ENCODE results near the gene GRAP2.

The GRAP2 gene

DNA sequence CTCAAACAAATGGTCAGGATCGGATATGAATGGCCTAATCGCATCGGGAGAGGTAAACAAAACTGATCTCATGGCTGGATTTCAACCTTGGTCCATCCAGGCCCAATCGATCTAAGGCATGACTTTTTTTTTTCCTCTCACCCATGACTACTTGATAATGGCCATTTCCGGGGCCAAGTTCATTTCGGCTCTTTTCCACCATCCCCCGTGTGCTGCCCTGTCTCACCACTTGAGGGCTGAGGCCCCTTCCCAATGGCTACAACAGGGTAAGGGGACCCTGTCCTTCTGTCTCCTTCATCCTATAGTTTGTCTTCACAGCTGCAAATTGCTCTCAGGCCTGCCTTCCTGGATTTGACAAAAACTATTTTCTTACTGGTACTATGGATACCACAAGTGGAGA, 26.7 kb downstream of the GRAP2 start:
- Histone ChIP-seq H3K4me1 (ENCODE audit: control insufficient read depth, low read depth, low read length) (no peaks in the 10 kb centered on the region), H4K5ac (ENCODE audit: low read length) (no peak overlapping the region), H3K23ac (ENCODE audit: low read length) (no peak overlapping the region), H3K4me3 (ENCODE audit: low read length) (no peak overlapping the region), H4K8ac (ENCODE audit: low read depth, low read length) (no peak overlapping the region), H3K27ac (ENCODE audit: low read depth, low read length) (no peak overlapping the region), H3K56ac (ENCODE audit: low read length) (peak overlapping the region; percentile 6), H3K18ac (ENCODE audit: low read length) (no peak overlapping the region), H2BK120ac (ENCODE audit: low read depth, low read length) (no peak overlapping the region), H3K79me1 (ENCODE audit: low read length) (no peaks in the 10 kb centered on the region), H2BK15ac (replicated peaks; ENCODE audit: low read depth) (no peak overlapping the region), H3K36me3 (ENCODE audit: control insufficient read depth, insufficient read depth, low read length) (no peaks in the 10 kb centered on the region), H3K79me2 (ENCODE audit: control insufficient read depth, insufficient read depth, low read length) (no peaks in the 10 kb centered on the region), H3K4me2 (ENCODE audit: low read length) (no peak overlapping the region), H3K27me3 (ENCODE audit: insufficient read depth, low read length, poor library complexity) (no peaks in the 10 kb centered on the region), H3K9ac (ENCODE audit: low read length) (no peak overlapping the region), H2BK5ac (ENCODE audit: low read length) (no peak overlapping the region), H2AK5ac (ENCODE audit: low read length) (no peak overlapping the region), H3K4ac (ENCODE audit: low read depth, low read length) (no peak overlapping the region)
- whole genome bisulfite sequencing (ENCODE audit: extremely low coverage, insufficient coverage, low lambda C conversion rate) = no CpG with 5 or more reads among the region's 7 CpGs
- DNase-seq = peak; percentile 68

DNA sequence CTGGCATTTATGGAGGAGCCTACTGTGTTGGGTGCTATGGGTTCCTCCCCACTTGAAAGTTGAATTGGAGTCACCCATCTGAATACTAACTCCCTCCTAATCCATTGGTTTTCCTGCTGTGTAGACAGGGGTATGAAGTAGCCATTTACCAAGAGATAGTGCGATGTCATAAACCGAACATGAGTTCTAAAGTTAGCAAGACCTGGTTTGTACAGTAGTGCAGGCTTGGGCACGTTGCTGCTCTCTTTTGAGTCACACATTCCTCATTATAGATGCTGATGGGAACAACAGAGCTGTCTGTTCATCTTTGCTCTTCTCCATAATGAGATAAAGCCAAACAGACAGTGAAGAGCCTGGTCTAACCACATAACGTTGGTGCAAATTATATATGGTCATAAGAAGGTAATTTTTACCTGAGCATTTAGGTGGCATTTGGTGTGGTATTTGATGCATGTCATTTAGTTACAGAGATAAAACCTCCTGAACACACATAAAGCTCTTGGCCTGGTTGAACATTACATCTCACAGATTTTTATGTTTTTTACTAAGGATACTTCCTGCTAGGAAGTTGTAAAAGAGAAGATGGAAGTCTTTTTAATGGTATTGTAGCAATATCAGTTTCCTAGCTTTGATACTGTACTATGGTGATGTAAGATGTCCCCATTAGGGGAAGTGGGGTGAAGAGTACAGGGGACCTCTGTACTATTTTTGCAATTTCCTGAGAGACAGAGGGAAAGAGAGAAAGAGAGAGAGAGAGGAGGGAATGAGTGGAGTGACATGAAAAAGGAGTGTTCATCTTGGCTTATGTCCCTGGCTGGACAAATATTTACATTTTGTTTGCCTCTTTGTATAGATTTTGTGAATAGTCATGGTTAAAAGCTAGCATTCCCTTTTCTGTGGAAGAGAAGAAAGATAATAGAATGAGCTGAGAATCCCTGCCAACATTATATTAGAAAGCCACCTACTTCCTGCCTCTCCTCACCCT, 27.9 kb downstream of the GRAP2 start:
- no peak overlapping the region for H2BK120ac ChIP-seq (ENCODE audit: low read depth, low read length)
- DNase-seq = no peak
- H3K36me3 ChIP-seq (ENCODE audit: control insufficient read depth, insufficient read depth, low read length) = no peaks in the 10 kb centered on the region
- no peak overlapping the region for H4K8ac ChIP-seq (ENCODE audit: low read depth, low read length)
- no CpG with 5 or more reads among the region's 4 CpGs for WGBS (ENCODE audit: extremely low coverage, insufficient coverage, low lambda C conversion rate)
- H3K4me3 ChIP-seq (ENCODE audit: low read length) = no peak overlapping the region
- H3K4ac ChIP-seq (ENCODE audit: low read depth, low read length) = no peak overlapping the region
- H3K27me3 ChIP-seq (ENCODE audit: insufficient read depth, low read length, poor library complexity) = no peaks in the 10 kb centered on the region
- H3K9ac ChIP-seq (ENCODE audit: low read length) = no peak overlapping the region
- no peak overlapping the region for H2BK5ac ChIP-seq (ENCODE audit: low read length)
- H3K4me1 ChIP-seq (ENCODE audit: control insufficient read depth, low read depth, low read length) = no peaks in the 10 kb centered on the region
- H3K27ac ChIP-seq (ENCODE audit: low read depth, low read length) = no peak overlapping the region
- H4K5ac ChIP-seq (ENCODE audit: low read length) = no peak overlapping the region
- no peak overlapping the region for H3K4me2 ChIP-seq (ENCODE audit: low read length)
- H2BK15ac ChIP-seq (replicated peaks; ENCODE audit: low read depth) = no peak overlapping the region
- H2AK5ac ChIP-seq (ENCODE audit: low read length) = no peak overlapping the region
- H3K79me2 ChIP-seq (ENCODE audit: control insufficient read depth, insufficient read depth, low read length) = no peaks in the 10 kb centered on the region
- H3K18ac ChIP-seq (ENCODE audit: low read length) = no peak overlapping the region
- no peaks in the 10 kb centered on the region for H3K79me1 ChIP-seq (ENCODE audit: low read length)
- H3K23ac ChIP-seq (ENCODE audit: low read length) = no peak overlapping the region
- no peak overlapping the region for H3K56ac ChIP-seq (ENCODE audit: low read length)

DNA sequence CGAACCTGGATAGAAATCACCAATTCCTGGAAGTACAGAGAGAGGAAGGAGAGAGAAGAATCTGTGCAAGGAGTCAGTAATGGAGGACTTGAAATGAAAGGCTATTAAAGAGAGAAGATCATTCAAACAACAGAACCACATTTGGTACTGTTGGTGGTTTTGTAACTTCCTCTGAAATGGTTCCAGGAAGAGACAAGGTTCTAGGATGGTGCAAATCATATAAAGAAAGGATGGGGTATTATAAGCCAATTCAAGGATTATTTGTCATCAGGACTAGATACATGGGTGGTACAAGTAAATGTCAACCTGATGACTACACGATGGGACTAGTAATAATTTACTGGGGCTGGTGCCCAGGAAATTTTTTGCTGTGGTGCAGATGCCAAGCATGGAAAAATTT, 30.4 kb downstream of the GRAP2 start:
- no peak for DNase-seq
- H3K27ac ChIP-seq (ENCODE audit: low read depth, low read length) = no peak overlapping the region
- no peak overlapping the region for H3K4me2 ChIP-seq (ENCODE audit: low read length)
- WGBS (ENCODE audit: extremely low coverage, insufficient coverage, low lambda C conversion rate) = no CpG with 5 or more reads among the region's 2 CpGs
- no peak overlapping the region for H2BK5ac ChIP-seq (ENCODE audit: low read length)
- H3K79me1 ChIP-seq (ENCODE audit: low read length) = no peaks in the 10 kb centered on the region
- no peaks in the 10 kb centered on the region for H3K36me3 ChIP-seq (ENCODE audit: control insufficient read depth, insufficient read depth, low read length)
- H2BK120ac ChIP-seq (ENCODE audit: low read depth, low read length) = no peak overlapping the region
- no peak overlapping the region for H4K5ac ChIP-seq (ENCODE audit: low read length)
- H3K4ac ChIP-seq (ENCODE audit: low read depth, low read length) = no peak overlapping the region
- no peak overlapping the region for H2AK5ac ChIP-seq (ENCODE audit: low read length)
- no peak overlapping the region for H3K23ac ChIP-seq (ENCODE audit: low read length)
- no peak overlapping the region for H2BK15ac ChIP-seq (replicated peaks; ENCODE audit: low read depth)
- H4K8ac ChIP-seq (ENCODE audit: low read depth, low read length) = no peak overlapping the region
- no peaks in the 10 kb centered on the region for H3K27me3 ChIP-seq (ENCODE audit: insufficient read depth, low read length, poor library complexity)
- H3K4me3 ChIP-seq (ENCODE audit: low read length) = no peak overlapping the region
- no peak overlapping the region for H3K9ac ChIP-seq (ENCODE audit: low read length)
- H3K18ac ChIP-seq (ENCODE audit: low read length) = no peak overlapping the region
- no peaks in the 10 kb centered on the region for H3K4me1 ChIP-seq (ENCODE audit: control insufficient read depth, low read depth, low read length)
- H3K79me2 ChIP-seq (ENCODE audit: control insufficient read depth, insufficient read depth, low read length) = no peaks in the 10 kb centered on the region
- H3K56ac ChIP-seq (ENCODE audit: low read length) = no peak overlapping the region

DNA sequence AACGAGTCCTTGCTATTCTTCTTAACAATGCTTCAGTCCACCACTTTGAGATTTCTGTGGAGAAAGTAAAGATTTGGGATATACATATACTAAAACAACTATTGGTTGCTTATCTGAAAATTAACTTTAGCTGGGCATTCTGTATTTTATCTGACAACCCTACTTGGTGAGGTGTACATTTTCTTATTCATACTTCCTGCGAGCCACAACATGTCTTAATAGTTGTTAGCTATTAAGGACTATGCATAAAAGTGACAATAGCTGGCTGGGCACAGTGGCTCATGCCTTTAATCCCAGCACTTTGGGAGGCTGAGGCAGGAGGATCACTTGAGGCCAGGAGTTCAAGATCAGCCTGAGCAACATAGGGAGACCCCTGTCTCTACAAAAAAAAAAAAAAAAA, 31.3 kb downstream of the GRAP2 start:
- H3K23ac ChIP-seq (ENCODE audit: low read length) = no peak overlapping the region
- H2BK15ac ChIP-seq (replicated peaks; ENCODE audit: low read depth) = no peak overlapping the region
- H3K36me3 ChIP-seq (ENCODE audit: control insufficient read depth, insufficient read depth, low read length) = no peaks in the 10 kb centered on the region
- H3K79me2 ChIP-seq (ENCODE audit: control insufficient read depth, insufficient read depth, low read length) = no peaks in the 10 kb centered on the region
- DNase-seq = no peak
- H3K4me3 ChIP-seq (ENCODE audit: low read length) = no peak overlapping the region
- no peak overlapping the region for H2BK5ac ChIP-seq (ENCODE audit: low read length)
- H3K9ac ChIP-seq (ENCODE audit: low read length) = no peak overlapping the region
- no CpG with 5 or more reads among the region's 2 CpGs for WGBS (ENCODE audit: extremely low coverage, insufficient coverage, low lambda C conversion rate)
- H3K56ac ChIP-seq (ENCODE audit: low read length) = no peak overlapping the region
- H4K8ac ChIP-seq (ENCODE audit: low read depth, low read length) = no peak overlapping the region
- H3K79me1 ChIP-seq (ENCODE audit: low read length) = no peaks in the 10 kb centered on the region
- no peak overlapping the region for H3K27ac ChIP-seq (ENCODE audit: low read depth, low read length)
- no peak overlapping the region for H2AK5ac ChIP-seq (ENCODE audit: low read length)
- H3K4me1 ChIP-seq (ENCODE audit: control insufficient read depth, low read depth, low read length) = no peaks in the 10 kb centered on the region
- no peak overlapping the region for H3K18ac ChIP-seq (ENCODE audit: low read length)
- H3K4ac ChIP-seq (ENCODE audit: low read depth, low read length) = no peak overlapping the region
- H3K27me3 ChIP-seq (ENCODE audit: insufficient read depth, low read length, poor library complexity) = no peaks in the 10 kb centered on the region
- no peak overlapping the region for H4K5ac ChIP-seq (ENCODE audit: low read length)
- no peak overlapping the region for H2BK120ac ChIP-seq (ENCODE audit: low read depth, low read length)
- no peak overlapping the region for H3K4me2 ChIP-seq (ENCODE audit: low read length)

DNA sequence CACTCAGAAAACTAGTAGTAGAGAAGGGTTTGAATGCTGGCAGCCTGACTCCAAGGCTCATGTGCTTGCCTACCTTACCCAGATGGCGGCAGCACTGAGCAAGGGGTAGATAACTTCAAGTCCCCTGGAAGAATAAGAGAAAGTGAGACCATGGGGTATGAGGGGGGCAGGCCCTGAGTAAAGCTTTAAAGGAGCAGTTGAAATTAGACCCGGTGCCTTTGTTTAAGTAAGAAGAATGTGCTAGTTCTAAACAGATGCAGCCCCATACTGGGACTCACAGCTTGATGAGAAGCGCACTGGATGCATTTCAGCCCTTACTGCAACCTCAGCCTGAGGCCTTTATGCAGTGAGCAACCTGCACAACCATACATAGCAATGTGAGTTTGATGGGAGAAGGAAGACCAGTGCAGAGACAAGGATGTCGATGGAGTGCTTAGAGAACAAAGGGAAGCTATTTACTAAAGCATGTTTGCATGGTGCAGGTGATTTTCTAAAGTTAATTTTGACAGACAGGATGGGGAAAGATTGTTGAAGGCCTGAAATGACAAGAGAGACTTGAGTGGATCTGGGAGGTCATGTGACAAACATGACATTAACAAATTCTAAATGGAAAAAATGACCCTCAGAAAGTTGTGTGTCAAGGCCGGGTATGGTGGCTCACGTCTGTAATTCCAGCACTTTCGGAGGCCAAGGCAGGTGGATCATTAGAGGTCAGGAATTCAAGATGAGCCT, 32.2 kb downstream of the GRAP2 start:
- Histone ChIP-seq H3K4ac (ENCODE audit: low read depth, low read length) (no peak overlapping the region), H2BK120ac (ENCODE audit: low read depth, low read length) (no peak overlapping the region), H3K36me3 (ENCODE audit: control insufficient read depth, insufficient read depth, low read length) (no peaks in the 10 kb centered on the region), H3K4me1 (ENCODE audit: control insufficient read depth, low read depth, low read length) (no peaks in the 10 kb centered on the region), H2BK15ac (replicated peaks; ENCODE audit: low read depth) (no peak overlapping the region), H4K5ac (ENCODE audit: low read length) (no peak overlapping the region), H3K18ac (ENCODE audit: low read length) (no peak overlapping the region), H3K4me3 (ENCODE audit: low read length) (no peak overlapping the region), H2AK5ac (ENCODE audit: low read length) (no peak overlapping the region), H3K56ac (ENCODE audit: low read length) (no peak overlapping the region), H3K4me2 (ENCODE audit: low read length) (no peak overlapping the region), H3K27ac (ENCODE audit: low read depth, low read length) (no peak overlapping the region), H3K79me2 (ENCODE audit: control insufficient read depth, insufficient read depth, low read length) (no peaks in the 10 kb centered on the region), H4K8ac (ENCODE audit: low read depth, low read length) (no peak overlapping the region), H3K79me1 (ENCODE audit: low read length) (no peaks in the 10 kb centered on the region), H3K27me3 (ENCODE audit: insufficient read depth, low read length, poor library complexity) (no peaks in the 10 kb centered on the region), H3K23ac (ENCODE audit: low read length) (no peak overlapping the region), H3K9ac (ENCODE audit: low read length) (no peak overlapping the region), H2BK5ac (ENCODE audit: low read length) (no peak overlapping the region)
- peak; percentile 91 for DNase-seq
- WGBS (ENCODE audit: extremely low coverage, insufficient coverage, low lambda C conversion rate) = no CpG with 5 or more reads among the region's 7 CpGs
